GM18499 (cell line): ENCODE data around the gene CALHM5.

Experiments used
- ATAC-seq: cut with Tn5 transposase; IDR thresholded peaks from one replicate; pipeline ENCODE4 v1.9.1; 2021; ENCODE audit warnings: moderate number of reproducible peaks; ENCODE audit not compliant: insufficient read depth, unreplicated experiment

CALHM5 gene

DNA sequence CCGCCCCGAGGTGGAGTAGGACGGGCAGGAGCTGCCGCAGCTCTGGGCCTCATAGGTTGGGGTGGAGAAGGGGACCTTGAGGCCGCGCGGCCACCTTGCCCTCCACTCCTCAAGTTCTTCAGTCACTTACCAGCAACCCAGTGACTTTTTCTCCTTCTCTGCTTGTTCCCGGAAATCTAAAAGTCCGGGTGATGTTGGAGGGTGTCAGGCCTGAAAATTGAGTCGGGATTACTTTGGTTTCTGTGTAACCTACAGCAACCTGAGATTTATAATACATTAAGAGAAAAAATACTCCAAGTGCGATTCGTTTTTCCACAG, 60.2 kb downstream of the CALHM5 start:
- no peak for ATAC-seq

DNA sequence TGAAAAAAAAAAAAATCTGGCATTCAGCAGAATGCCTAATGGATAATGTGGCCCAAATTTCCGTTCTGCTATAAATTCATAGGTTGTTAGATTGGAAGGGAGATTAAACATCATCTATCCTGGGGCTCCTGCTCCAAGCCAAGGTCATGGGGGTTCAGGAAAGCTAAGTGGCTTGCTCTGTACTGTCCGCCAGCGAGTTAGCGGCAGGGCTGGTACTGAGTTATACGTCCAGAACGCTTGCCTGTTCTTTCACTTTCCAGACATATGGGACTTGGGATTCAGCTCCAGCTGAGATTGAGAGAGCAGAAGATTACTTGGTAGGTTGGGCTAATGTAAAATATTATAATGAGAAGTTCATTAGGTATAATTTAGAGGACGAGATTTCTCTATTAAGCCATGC, 60.7 kb downstream of the CALHM5 start:
- no peak for ATAC-seq
